HEK293 (cell line): ENCODE results near the gene PRRG1.
A peak's percentile ranks its signal among the peaks of the same experiment; 100 is the strongest.

ENCODE experiments used
- CTCF ChIA-PET: fragments of 350-600 bp; formaldehyde crosslinking; extraction: SDS; loops from one replicate; lab custom pipeline; 2021; ENCODE audit warnings: antibody characterized with exemption; lab: Yijun Ruan, JAX
- POLR2A ChIA-PET: fragments of 300-600 bp; formaldehyde crosslinking; extraction: SDS; loops from one replicate; lab custom pipeline; 2020; ENCODE audit warnings: antibody characterized with exemption, inconsistent platforms; lab: Yijun Ruan, JAX
- H3K27ac ChIP-seq: fragments of 200-500 bp; sonication (Bioruptor generic); 2 replicates; pipeline ENCODE4 v1.5.1; 2014; ENCODE audit warnings: low read depth, low read length, control low read depth, inconsistent platforms; ENCODE audit errors: extremely low read depth
- H3K36me3 ChIP-seq, 2 experiments: fragments of 200-500 bp in 1 of 2; sonication (Bioruptor generic) in 1 of 2; 1 replicate in 1 of 2; 2 replicates in 1 of 2; pipeline ENCODE4 v1.5.1; 2014 to 2017; ENCODE audit warnings: inconsistent platforms in 2 of 2, low read length in 2 of 2; ENCODE audit not compliant: control insufficient read depth in 2 of 2, insufficient read depth in 1 of 2
- H3K4me1 ChIP-seq: fragments of 200-500 bp; sonication (Bioruptor generic); 2 replicates; pipeline ENCODE4 v1.5.1; 2014; ENCODE audit warnings: mild to moderate bottlenecking, low read length, inconsistent platforms; ENCODE audit not compliant: control insufficient read depth, insufficient read depth
- H3K4me3 ChIP-seq: 2 replicates; pipeline ENCODE4 v1.5.1; 2011; ENCODE audit warnings: low read depth, mild to moderate bottlenecking, control low read depth, low read length, moderate library complexity
- H3K9me3 ChIP-seq: fragments of 200-500 bp; sonication (Bioruptor generic); 2 replicates; pipeline ENCODE4 v1.5.1; 2014; ENCODE audit warnings: low read depth, low read length, inconsistent platforms; ENCODE audit not compliant: control insufficient read depth, insufficient read depth
- MEIS1 ChIP-seq: sonication (generic); formaldehyde crosslinking; IDR thresholded peaks from 2 replicates; pipeline ENCODE4 v1.8.1; 2022; ENCODE audit warnings: missing genetic modification reagents, mild to moderate bottlenecking, borderline replicate concordance
- PRDM1 ChIP-seq: fragments of 450-650 bp; formaldehyde crosslinking; IDR thresholded peaks from 2 replicates; pipeline ENCODE4; 2016; ENCODE audit warnings: missing biosample characterization, missing genetic modification characterization
- ZBTB20 ChIP-seq: fragments of 450-650 bp; formaldehyde crosslinking; IDR thresholded peaks from 2 replicates; pipeline ENCODE4 v1.5.1; 2016; ENCODE audit warnings: missing biosample characterization, missing genetic modification characterization
- ZFP69B ChIP-seq: fragments of 450-650 bp; formaldehyde crosslinking; IDR thresholded peaks from 2 replicates; pipeline ENCODE4 v1.5.1; 2016; ENCODE audit warnings: missing biosample characterization, missing genetic modification characterization
- ZNF10 ChIP-seq: fragments of 450-650 bp; formaldehyde crosslinking; IDR thresholded peaks from 2 replicates; pipeline ENCODE4 v1.5.1; 2017; ENCODE audit warnings: missing biosample characterization, missing genetic modification characterization
- ZNF184 ChIP-seq: fragments of 450-650 bp; IDR thresholded peaks from 2 replicates; pipeline ENCODE4 v1.5.1; 2018; ENCODE audit warnings: missing biosample characterization, mild to moderate bottlenecking, missing genetic modification characterization
- ZNF221 ChIP-seq: fragments of 450-650 bp; formaldehyde crosslinking; IDR thresholded peaks from 2 replicates; pipeline ENCODE4 v1.5.1; 2017; ENCODE audit warnings: missing biosample characterization, missing genetic modification characterization, borderline replicate concordance
- ZNF354C ChIP-seq: fragments of 450-650 bp; formaldehyde crosslinking; IDR thresholded peaks from 2 replicates; pipeline ENCODE4 v1.5.1; 2016; ENCODE audit warnings: missing biosample characterization, missing genetic modification characterization, low read depth, borderline replicate concordance
- ZNF571 ChIP-seq: fragments of 450-650 bp; formaldehyde crosslinking; IDR thresholded peaks from 2 replicates; pipeline ENCODE4 v1.5.0; 2017; ENCODE audit warnings: missing biosample characterization, missing genetic modification characterization
- ZNF596 ChIP-seq: fragments of 450-650 bp; IDR thresholded peaks from 2 replicates; pipeline ENCODE4 v1.5.0; 2018; ENCODE audit warnings: missing biosample characterization, mild to moderate bottlenecking, missing genetic modification characterization, moderate library complexity
- ZNF621 ChIP-seq: fragments of 450-650 bp; formaldehyde crosslinking; IDR thresholded peaks from 2 replicates; pipeline ENCODE4 v1.5.1; 2017; ENCODE audit warnings: missing biosample characterization, missing genetic modification characterization
- ZNF777 ChIP-seq: fragments of 450-650 bp; formaldehyde crosslinking; IDR thresholded peaks from 2 replicates; pipeline ENCODE4 v1.5.1; 2017; ENCODE audit warnings: missing biosample characterization, missing genetic modification characterization, borderline replicate concordance
- TF ChIP-seq, protein P1 (sequence below): fragments of 450-650 bp; formaldehyde crosslinking; IDR thresholded peaks from 2 replicates; pipeline ENCODE4 v1.5.1; 2016; ENCODE audit warnings: missing biosample characterization, missing genetic modification characterization
- TF ChIP-seq, protein P2 (sequence below): fragments of 450-650 bp; formaldehyde crosslinking; IDR thresholded peaks from 2 replicates; pipeline ENCODE4 v1.5.0; 2017; ENCODE audit warnings: missing biosample characterization, missing genetic modification characterization, borderline replicate concordance
- TF ChIP-seq, protein P3 (sequence below): fragments of 450-650 bp; formaldehyde crosslinking; IDR thresholded peaks from 2 replicates; pipeline ENCODE4 v1.5.1; 2016; ENCODE audit warnings: missing biosample characterization, missing genetic modification characterization
- TF ChIP-seq, protein P4 (sequence below): fragments of 450-650 bp; formaldehyde crosslinking; optimal IDR thresholded peaks from 2 replicates; pipeline ENCODE3; 2016; ENCODE audit warnings: missing biosample characterization, mild to moderate bottlenecking, missing genetic modification characterization
- TF ChIP-seq, protein P5 (sequence below): fragments of 450-650 bp; formaldehyde crosslinking; IDR thresholded peaks from 2 replicates; pipeline ENCODE4 v1.5.1; 2016; ENCODE audit warnings: missing biosample characterization, missing genetic modification characterization
- TF ChIP-seq, protein P6 (sequence below): fragments of 450-650 bp; formaldehyde crosslinking; IDR thresholded peaks from 2 replicates; pipeline ENCODE4 v1.5.1; 2016; ENCODE audit warnings: missing biosample characterization, missing genetic modification characterization
- TF ChIP-seq, protein P7 (sequence below): fragments of 450-650 bp; formaldehyde crosslinking; IDR thresholded peaks from 2 replicates; pipeline ENCODE4 v1.5.1; 2016; ENCODE audit warnings: missing biosample characterization, missing genetic modification characterization

The PRRG1 gene

DNA sequence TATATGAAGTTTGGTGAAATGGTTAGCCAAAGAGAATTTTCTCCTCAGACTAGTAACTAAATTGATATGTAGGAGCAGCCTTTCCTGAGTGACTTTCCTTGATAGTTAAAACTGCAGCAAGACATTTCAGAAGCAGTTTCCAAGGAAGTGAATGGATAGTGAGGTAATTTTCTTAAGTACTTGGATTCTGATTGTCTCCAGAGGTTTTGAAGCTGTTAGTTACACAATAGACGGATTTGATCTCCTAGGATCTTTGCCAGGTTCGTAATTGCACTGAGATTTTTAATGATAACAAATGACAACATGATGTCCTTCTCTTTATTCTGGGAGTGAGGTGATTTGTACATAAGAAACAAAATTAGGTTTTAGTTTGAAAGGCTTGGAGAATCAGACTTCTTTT, 29.2 kb downstream of the PRRG1 start:
- Histone ChIP-seq H3K36me3 (no peaks in the 10 kb centered on the region), H3K4me3 (no peak overlapping the region), H3K27ac (no peak overlapping the region), H3K9me3 (no peaks in the 10 kb centered on the region), H3K4me1 (peaks cover 30% of the 10 kb centered on the region)
- POLR2A ChIA-PET = interaction anchor here (0.6 kb wide), 1 partner anchor 30 kb away, joined by 11 read pairs; the partner anchor contains the start of gene PRRG1
- CTCF ChIA-PET = no interaction called here
- TF ChIP-seq ZBTB20 (tag by site-specific recombination) = no peak
- peak; percentile 12; the same call in 1 of the 2 replicates for TF ChIP-seq PRDM1
- TF ChIP-seq, protein P1, sequence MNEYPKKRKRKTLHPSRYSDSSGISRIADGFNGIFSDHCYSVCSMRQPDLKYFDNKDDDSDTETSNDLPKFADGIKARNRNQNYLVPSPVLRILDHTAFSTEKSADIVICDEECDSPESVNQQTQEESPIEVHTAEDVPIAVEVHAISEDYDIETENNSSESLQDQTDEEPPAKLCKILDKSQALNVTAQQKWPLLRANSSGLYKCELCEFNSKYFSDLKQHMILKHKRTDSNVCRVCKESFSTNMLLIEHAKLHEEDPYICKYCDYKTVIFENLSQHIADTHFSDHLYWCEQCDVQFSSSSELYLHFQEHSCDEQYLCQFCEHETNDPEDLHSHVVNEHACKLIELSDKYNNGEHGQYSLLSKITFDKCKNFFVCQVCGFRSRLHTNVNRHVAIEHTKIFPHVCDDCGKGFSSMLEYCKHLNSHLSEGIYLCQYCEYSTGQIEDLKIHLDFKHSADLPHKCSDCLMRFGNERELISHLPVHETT = no peak
- TF ChIP-seq ZNF221 = no peak
- TF ChIP-seq ZFP69B (tag by site-specific recombination) = no peak
- TF ChIP-seq ZNF571 (tag by site-specific recombination) = no peak
- no peak for TF ChIP-seq ZNF621
- TF ChIP-seq ZNF354C (tag by site-specific recombination) = no peak
- TF ChIP-seq ZNF184 (tag by site-specific recombination) = no peak
- TF ChIP-seq MEIS1 (CRISPR knock-in tag) = 0 out of 2 replicates have a peak, but pooled peaks have one; percentile 34
- TF ChIP-seq, protein P2, sequence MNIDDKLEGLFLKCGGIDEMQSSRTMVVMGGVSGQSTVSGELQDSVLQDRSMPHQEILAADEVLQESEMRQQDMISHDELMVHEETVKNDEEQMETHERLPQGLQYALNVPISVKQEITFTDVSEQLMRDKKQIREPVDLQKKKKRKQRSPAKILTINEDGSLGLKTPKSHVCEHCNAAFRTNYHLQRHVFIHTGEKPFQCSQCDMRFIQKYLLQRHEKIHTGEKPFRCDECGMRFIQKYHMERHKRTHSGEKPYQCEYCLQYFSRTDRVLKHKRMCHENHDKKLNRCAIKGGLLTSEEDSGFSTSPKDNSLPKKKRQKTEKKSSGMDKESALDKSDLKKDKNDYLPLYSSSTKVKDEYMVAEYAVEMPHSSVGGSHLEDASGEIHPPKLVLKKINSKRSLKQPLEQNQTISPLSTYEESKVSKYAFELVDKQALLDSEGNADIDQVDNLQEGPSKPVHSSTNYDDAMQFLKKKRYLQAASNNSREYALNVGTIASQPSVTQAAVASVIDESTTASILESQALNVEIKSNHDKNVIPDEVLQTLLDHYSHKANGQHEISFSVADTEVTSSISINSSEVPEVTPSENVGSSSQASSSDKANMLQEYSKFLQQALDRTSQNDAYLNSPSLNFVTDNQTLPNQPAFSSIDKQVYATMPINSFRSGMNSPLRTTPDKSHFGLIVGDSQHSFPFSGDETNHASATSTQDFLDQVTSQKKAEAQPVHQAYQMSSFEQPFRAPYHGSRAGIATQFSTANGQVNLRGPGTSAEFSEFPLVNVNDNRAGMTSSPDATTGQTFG (tag by site-specific recombination) = no peak
- TF ChIP-seq, protein P3, sequence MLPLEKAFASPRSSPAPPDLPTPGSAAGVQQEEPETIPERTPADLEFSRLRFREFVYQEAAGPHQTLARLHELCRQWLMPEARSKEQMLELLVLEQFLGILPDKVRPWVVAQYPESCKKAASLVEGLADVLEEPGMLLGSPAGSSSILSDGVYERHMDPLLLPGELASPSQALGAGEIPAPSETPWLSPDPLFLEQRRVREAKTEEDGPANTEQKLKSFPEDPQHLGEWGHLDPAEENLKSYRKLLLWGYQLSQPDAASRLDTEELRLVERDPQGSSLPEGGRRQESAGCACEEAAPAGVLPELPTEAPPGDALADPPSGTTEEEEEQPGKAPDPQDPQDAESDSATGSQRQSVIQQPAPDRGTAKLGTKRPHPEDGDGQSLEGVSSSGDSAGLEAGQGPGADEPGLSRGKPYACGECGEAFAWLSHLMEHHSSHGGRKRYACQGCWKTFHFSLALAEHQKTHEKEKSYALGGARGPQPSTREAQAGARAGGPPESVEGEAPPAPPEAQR (tag by site-specific recombination) = no peak
- TF ChIP-seq, protein P4, sequence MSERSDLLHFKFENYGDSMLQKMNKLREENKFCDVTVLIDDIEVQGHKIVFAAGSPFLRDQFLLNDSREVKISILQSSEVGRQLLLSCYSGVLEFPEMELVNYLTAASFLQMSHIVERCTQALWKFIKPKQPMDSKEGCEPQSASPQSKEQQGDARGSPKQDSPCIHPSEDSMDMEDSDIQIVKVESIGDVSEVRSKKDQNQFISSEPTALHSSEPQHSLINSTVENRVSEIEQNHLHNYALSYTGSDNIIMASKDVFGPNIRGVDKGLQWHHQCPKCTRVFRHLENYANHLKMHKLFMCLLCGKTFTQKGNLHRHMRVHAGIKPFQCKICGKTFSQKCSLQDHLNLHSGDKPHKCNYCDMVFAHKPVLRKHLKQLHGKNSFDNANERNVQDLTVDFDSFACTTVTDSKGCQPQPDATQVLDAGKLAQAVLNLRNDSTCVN = no peak
- TF ChIP-seq, protein P5, sequence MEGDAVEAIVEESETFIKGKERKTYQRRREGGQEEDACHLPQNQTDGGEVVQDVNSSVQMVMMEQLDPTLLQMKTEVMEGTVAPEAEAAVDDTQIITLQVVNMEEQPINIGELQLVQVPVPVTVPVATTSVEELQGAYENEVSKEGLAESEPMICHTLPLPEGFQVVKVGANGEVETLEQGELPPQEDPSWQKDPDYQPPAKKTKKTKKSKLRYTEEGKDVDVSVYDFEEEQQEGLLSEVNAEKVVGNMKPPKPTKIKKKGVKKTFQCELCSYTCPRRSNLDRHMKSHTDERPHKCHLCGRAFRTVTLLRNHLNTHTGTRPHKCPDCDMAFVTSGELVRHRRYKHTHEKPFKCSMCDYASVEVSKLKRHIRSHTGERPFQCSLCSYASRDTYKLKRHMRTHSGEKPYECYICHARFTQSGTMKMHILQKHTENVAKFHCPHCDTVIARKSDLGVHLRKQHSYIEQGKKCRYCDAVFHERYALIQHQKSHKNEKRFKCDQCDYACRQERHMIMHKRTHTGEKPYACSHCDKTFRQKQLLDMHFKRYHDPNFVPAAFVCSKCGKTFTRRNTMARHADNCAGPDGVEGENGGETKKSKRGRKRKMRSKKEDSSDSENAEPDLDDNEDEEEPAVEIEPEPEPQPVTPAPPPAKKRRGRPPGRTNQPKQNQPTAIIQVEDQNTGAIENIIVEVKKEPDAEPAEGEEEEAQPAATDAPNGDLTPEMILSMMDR = no peak
- TF ChIP-seq, protein P6, sequence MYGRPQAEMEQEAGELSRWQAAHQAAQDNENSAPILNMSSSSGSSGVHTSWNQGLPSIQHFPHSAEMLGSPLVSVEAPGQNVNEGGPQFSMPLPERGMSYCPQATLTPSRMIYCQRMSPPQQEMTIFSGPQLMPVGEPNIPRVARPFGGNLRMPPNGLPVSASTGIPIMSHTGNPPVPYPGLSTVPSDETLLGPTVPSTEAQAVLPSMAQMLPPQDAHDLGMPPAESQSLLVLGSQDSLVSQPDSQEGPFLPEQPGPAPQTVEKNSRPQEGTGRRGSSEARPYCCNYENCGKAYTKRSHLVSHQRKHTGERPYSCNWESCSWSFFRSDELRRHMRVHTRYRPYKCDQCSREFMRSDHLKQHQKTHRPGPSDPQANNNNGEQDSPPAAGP (tag by site-specific recombination) = no peak
- TF ChIP-seq, protein P7, sequence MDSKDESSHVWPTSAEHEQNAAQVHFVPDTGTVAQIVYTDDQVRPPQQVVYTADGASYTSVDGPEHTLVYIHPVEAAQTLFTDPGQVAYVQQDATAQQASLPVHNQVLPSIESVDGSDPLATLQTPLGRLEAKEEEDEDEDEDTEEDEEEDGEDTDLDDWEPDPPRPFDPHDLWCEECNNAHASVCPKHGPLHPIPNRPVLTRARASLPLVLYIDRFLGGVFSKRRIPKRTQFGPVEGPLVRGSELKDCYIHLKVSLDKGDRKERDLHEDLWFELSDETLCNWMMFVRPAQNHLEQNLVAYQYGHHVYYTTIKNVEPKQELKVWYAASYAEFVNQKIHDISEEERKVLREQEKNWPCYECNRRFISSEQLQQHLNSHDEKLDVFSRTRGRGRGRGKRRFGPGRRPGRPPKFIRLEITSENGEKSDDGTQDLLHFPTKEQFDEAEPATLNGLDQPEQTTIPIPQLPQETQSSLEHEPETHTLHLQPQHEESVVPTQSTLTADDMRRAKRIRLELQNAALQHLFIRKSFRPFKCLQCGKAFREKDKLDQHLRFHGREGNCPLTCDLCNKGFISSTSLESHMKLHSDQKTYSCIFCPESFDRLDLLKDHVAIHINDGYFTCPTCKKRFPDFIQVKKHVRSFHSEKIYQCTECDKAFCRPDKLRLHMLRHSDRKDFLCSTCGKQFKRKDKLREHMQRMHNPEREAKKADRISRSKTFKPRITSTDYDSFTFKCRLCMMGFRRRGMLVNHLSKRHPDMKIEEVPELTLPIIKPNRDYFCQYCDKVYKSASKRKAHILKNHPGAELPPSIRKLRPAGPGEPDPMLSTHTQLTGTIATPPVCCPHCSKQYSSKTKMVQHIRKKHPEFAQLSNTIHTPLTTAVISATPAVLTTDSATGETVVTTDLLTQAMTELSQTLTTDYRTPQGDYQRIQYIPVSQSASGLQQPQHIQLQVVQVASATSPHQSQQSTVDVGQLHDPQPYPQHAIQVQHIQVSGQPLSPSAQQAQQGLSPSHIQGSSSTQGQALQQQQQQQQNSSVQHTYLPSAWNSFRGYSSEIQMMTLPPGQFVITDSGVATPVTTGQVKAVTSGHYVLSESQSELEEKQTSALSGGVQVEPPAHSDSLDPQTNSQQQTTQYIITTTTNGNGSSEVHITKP (tag by site-specific recombination) = no peak
- TF ChIP-seq ZNF596 (tag by site-specific recombination) = no peak
- TF ChIP-seq ZNF10 (tag by site-specific recombination) = no peak
- no peak for TF ChIP-seq ZNF777 (tag by site-specific recombination)
